HG03442 (cell line): ENCODE data around the gene SIAE.

Source experiments
- ATAC-seq: cut with Tn5 transposase; IDR thresholded peaks from one replicate; pipeline ENCODE4 v1.9.1; 2021; ENCODE audit warnings: mild to moderate bottlenecking, moderate library complexity; ENCODE audit not compliant: unreplicated experiment

SIAE gene

DNA sequence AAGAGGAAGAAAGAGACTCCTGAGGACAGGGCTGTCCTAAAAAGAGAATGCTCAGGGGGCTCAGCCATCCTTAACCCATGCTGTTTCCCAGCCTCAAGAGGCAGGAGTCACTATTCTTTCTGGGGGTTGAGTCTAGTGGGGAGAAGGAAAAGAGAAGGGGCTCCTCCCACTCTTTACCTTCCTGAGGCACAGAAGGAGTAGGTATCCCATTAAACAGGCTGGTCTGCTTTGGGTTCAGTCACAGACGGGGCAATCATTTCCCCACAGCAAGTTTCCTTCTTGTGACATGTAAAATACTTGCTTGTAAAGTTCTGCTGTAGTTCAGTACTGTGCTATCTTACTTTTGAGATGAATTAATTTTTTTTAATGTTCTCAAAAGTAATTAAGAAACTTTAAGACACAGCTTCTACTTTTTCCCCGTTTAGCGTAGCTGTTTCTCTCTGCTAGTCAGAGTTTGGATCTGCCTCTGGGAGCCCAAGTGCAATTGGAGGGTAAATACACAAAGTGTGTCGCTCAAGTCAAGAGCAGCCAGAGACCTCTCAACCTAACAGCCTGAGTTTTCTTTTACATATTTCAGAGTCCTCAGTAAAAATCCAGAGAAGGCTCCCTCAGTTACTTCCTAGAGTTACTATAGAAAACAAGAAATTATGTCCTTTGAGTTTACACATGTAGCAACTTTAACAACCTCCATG lies 88.7 kb downstream of the SIAE start:
- no peak for ATAC-seq

GRCh38 chr11:124583781-124584180 lies 89.8 kb downstream of the SIAE start:
- ATAC-seq: no peak
